ENCODE measurements around the gene PDE1C.

PDE1C gene

DNA sequence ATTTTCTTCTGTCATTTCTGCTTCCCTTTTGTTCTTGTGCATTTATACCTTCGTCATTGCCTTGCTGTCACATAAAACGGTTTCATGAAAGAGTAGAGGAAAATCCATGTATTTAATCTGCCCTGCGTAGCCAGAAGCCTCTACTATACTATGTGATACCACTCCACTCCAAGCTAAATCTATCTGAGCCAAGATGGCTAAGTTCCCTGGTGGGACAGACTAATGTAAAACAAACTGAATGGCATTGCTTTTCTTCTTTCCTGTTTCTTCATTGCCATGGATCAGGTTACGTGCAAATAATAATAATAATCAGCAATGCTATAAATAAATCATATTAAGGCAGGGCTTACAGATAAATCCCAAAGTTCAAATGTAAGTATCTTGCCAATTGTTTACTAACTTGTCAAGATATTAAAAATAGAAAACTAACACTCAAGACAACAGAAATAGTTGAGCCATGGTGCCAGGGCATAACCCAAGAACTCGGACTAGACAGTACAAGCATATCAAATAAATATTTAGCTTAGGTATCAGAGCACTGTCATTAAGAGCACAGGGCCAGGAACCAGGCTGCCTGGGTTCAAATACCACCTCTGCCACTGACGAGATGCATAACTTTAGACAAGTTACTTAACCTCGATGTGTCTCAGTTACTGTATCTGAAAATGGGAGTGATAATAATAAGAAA lies 151.4 kb downstream of the PDE1C start:
- no peak for DNase-seq (ENCODE audit: low read depth)
- Histone ChIP-seq H3K27me3 (replicated peaks; ENCODE audit: control insufficient read depth, insufficient read depth, low read length) (no peaks in the 10 kb centered on the region), H3K9me3 (ENCODE audit: control insufficient read depth, low read length) (no peaks in the 10 kb centered on the region), H3K4me3 (ENCODE audit: low read length) (no peak overlapping the region), H3K4me1 (ENCODE audit: control insufficient read depth, insufficient read depth, low read length) (no peaks in the 10 kb centered on the region), H3K36me3 (ENCODE audit: control insufficient read depth, insufficient read depth, low read length, severe bottlenecking) (no peaks in the 10 kb centered on the region), H3K9ac (ENCODE audit: low read length) (no peak overlapping the region)

DNA sequence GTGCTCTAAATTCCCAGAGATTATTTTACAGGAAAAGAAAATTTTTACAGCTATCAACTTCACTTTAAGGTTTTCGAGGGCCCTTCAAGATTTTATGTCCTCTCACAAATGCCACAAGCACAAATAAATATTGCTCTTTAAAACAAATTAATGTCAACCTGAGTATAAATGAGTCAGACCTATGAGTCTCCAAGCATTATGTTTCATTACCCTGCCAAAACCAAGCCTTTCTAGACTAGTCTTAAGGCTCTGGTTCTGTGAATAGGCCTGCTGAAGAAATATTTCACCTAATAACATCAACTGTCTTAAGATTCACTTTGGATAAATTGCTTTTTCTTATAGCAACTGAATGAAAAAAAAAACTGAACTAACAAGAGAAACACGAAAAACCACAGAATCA lies 153.0 kb downstream of the PDE1C start:
- Histone ChIP-seq H3K36me3 (ENCODE audit: control insufficient read depth, insufficient read depth, low read length, severe bottlenecking) (no peaks in the 10 kb centered on the region), H3K27me3 (replicated peaks; ENCODE audit: control insufficient read depth, insufficient read depth, low read length) (no peaks in the 10 kb centered on the region), H3K9me3 (ENCODE audit: control insufficient read depth, low read length) (no peaks in the 10 kb centered on the region), H3K4me3 (ENCODE audit: low read length) (no peak overlapping the region), H3K9ac (ENCODE audit: low read length) (no peak overlapping the region), H3K4me1 (ENCODE audit: control insufficient read depth, insufficient read depth, low read length) (no peaks in the 10 kb centered on the region)
- no peak for DNase-seq (ENCODE audit: low read depth)

- no peaks in the 10 kb centered on the region for H3K36me3 ChIP-seq (ENCODE audit: control insufficient read depth, insufficient read depth, low read length, severe bottlenecking)
- H3K9me3 ChIP-seq (ENCODE audit: control insufficient read depth, low read length), result no peaks in the 10 kb centered on the region
- H3K9ac ChIP-seq (ENCODE audit: low read length), result no peak overlapping the region
- no peaks in the 10 kb centered on the region for H3K27me3 ChIP-seq (replicated peaks; ENCODE audit: control insufficient read depth, insufficient read depth, low read length)
- H3K4me3 ChIP-seq (ENCODE audit: low read length), result no peak overlapping the region
- peaks cover 3% of the 10 kb centered on the region for H3K4me1 ChIP-seq (ENCODE audit: control insufficient read depth, insufficient read depth, low read length)
- DNase-seq (ENCODE audit: low read depth), result no peak
Measured at GRCh38 chr7:31910191-31910590, 160.0 kb downstream of the PDE1C start.

DNA sequence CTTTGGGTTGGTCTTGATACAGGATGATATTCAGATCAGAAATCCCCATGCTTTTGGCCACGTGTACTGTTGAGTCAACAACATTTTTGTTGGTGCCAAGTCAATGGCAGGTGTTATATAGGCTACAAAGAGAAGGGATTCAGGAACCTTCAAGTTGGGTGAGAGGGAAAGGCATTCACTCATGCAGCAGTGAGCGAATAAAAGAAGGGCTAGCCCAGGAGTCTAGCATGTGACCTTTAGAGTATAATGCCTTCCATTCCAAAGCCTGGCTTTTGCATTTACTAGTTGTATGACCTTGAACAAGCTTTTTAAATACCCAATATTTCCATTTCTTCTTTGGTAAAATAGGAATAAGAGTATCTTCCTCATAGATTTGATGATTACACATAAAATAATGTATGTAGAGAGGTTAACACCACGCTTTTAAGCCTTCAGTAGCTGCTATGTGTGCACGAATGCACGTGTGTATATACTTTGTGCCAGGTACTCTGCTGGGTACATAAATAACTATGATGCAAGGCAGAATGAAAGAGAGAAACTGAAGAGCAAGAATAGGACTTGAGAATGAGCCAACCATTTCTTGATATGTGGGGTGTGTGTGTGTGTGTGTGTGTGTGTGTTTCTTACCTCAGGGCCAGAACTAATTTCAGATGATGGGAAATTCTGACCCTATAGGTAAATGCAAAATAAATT lies 163.6 kb downstream of the PDE1C start:
- no peak overlapping the region for H3K4me3 ChIP-seq (ENCODE audit: low read length)
- no peak for DNase-seq (ENCODE audit: low read depth)
- no peaks in the 10 kb centered on the region for H3K27me3 ChIP-seq (replicated peaks; ENCODE audit: control insufficient read depth, insufficient read depth, low read length)
- H3K9ac ChIP-seq (ENCODE audit: low read length), result no peak overlapping the region
- peaks cover 3% of the 10 kb centered on the region for H3K4me1 ChIP-seq (ENCODE audit: control insufficient read depth, insufficient read depth, low read length)
- H3K36me3 ChIP-seq (ENCODE audit: control insufficient read depth, insufficient read depth, low read length, severe bottlenecking), result no peaks in the 10 kb centered on the region
- H3K9me3 ChIP-seq (ENCODE audit: control insufficient read depth, low read length), result no peaks in the 10 kb centered on the region

- Histone ChIP-seq H3K4me3 (ENCODE audit: low read length) (no peak overlapping the region), H3K4me1 (ENCODE audit: control insufficient read depth, insufficient read depth, low read length) (peaks cover 3% of the 10 kb centered on the region), H3K9ac (ENCODE audit: low read length) (no peak overlapping the region), H3K27me3 (replicated peaks; ENCODE audit: control insufficient read depth, insufficient read depth, low read length) (no peaks in the 10 kb centered on the region), H3K9me3 (ENCODE audit: control insufficient read depth, low read length) (no peaks in the 10 kb centered on the region), H3K36me3 (ENCODE audit: control insufficient read depth, insufficient read depth, low read length, severe bottlenecking) (no peaks in the 10 kb centered on the region)
- DNase-seq (ENCODE audit: low read depth), result no peak
Measured at GRCh38 chr7:31903962-31904361, 166.2 kb downstream of the PDE1C start.

GRCh38 chr7:31899356-31899927 lies 170.8 kb downstream of the PDE1C start:
- no peak for DNase-seq (ENCODE audit: low read depth)
- Histone ChIP-seq H3K9me3 (ENCODE audit: control insufficient read depth, low read length) (no peaks in the 10 kb centered on the region), H3K27me3 (replicated peaks; ENCODE audit: control insufficient read depth, insufficient read depth, low read length) (no peaks in the 10 kb centered on the region), H3K36me3 (ENCODE audit: control insufficient read depth, insufficient read depth, low read length, severe bottlenecking) (no peaks in the 10 kb centered on the region), H3K4me3 (ENCODE audit: low read length) (no peak overlapping the region), H3K4me1 (ENCODE audit: control insufficient read depth, insufficient read depth, low read length) (peaks cover 6% of the 10 kb centered on the region), H3K9ac (ENCODE audit: low read length) (no peak overlapping the region)

DNA sequence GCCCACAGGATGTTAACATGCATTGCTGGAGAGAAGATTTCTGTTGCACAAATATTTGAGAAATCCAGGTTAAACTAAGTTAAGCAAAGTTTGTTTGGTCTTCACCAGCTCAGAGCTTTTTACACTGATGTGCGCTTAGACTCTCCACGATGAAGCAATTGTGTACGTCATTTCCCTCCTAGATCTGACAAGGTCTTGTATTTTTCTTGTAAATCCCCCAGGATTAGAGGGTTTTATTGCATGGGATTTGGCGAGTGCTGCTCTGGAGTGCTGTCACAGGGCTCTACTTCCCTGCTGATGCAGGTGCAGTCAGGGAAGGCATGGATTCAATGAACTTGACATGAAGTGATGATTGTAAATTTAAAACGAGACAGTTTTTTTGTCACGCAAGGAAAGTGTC lies 173.3 kb downstream of the PDE1C start:
- H3K4me1 ChIP-seq (ENCODE audit: control insufficient read depth, insufficient read depth, low read length), result peaks cover 10% of the 10 kb centered on the region
- no peaks in the 10 kb centered on the region for H3K36me3 ChIP-seq (ENCODE audit: control insufficient read depth, insufficient read depth, low read length, severe bottlenecking)
- DNase-seq (ENCODE audit: low read depth), result peak; percentile 84
- no peaks in the 10 kb centered on the region for H3K27me3 ChIP-seq (replicated peaks; ENCODE audit: control insufficient read depth, insufficient read depth, low read length)
- no peak overlapping the region for H3K9ac ChIP-seq (ENCODE audit: low read length)
- H3K4me3 ChIP-seq (ENCODE audit: low read length), result no peak overlapping the region
- no peaks in the 10 kb centered on the region for H3K9me3 ChIP-seq (ENCODE audit: control insufficient read depth, low read length)

- Histone ChIP-seq H3K9ac (ENCODE audit: low read length) (no peak overlapping the region), H3K27me3 (replicated peaks; ENCODE audit: control insufficient read depth, insufficient read depth, low read length) (no peaks in the 10 kb centered on the region), H3K36me3 (ENCODE audit: control insufficient read depth, insufficient read depth, low read length, severe bottlenecking) (no peaks in the 10 kb centered on the region), H3K4me1 (ENCODE audit: control insufficient read depth, insufficient read depth, low read length) (peaks cover 11% of the 10 kb centered on the region), H3K9me3 (ENCODE audit: control insufficient read depth, low read length) (no peaks in the 10 kb centered on the region), H3K4me3 (ENCODE audit: low read length) (no peak overlapping the region)
- DNase-seq (ENCODE audit: low read depth), result no peak
Measured at GRCh38 chr7:31894308-31894707, 175.9 kb downstream of the PDE1C start.

DNA sequence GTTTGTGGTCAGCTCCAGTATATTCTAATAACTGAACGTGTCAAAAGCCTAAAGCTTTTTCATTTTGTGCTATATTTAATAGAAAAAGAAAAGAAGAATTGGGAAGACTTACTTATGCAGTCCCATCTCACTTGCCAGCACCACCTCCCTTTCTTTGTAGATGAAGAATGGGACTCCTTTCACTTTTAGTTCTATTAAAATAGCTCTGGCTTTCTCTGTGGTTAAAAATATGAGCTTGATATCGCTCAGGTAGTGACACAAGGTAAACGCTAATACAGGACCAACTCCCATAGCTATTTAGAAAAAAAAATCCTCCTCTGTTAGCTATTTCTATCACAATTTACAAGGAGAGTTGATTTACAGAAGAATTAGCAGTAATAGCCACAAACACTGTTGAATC lies 176.8 kb downstream of the PDE1C start:
- no peak for DNase-seq (ENCODE audit: low read depth)
- Histone ChIP-seq H3K4me3 (ENCODE audit: low read length) (no peak overlapping the region), H3K4me1 (ENCODE audit: control insufficient read depth, insufficient read depth, low read length) (peaks cover 11% of the 10 kb centered on the region), H3K9me3 (ENCODE audit: control insufficient read depth, low read length) (no peaks in the 10 kb centered on the region), H3K36me3 (ENCODE audit: control insufficient read depth, insufficient read depth, low read length, severe bottlenecking) (no peaks in the 10 kb centered on the region), H3K27me3 (replicated peaks; ENCODE audit: control insufficient read depth, insufficient read depth, low read length) (no peaks in the 10 kb centered on the region), H3K9ac (ENCODE audit: low read length) (no peak overlapping the region)

GRCh38 chr7:31892099-31892829 lies 177.9 kb downstream of the PDE1C start:
- no peaks in the 10 kb centered on the region for H3K9me3 ChIP-seq (ENCODE audit: control insufficient read depth, low read length)
- no peaks in the 10 kb centered on the region for H3K27me3 ChIP-seq (replicated peaks; ENCODE audit: control insufficient read depth, insufficient read depth, low read length)
- H3K4me1 ChIP-seq (ENCODE audit: control insufficient read depth, insufficient read depth, low read length), result peaks cover 11% of the 10 kb centered on the region
- H3K36me3 ChIP-seq (ENCODE audit: control insufficient read depth, insufficient read depth, low read length, severe bottlenecking), result no peaks in the 10 kb centered on the region
- no peak overlapping the region for H3K9ac ChIP-seq (ENCODE audit: low read length)
- no peak overlapping the region for H3K4me3 ChIP-seq (ENCODE audit: low read length)
- peak; percentile 42 for DNase-seq (ENCODE audit: low read depth)

GRCh38 chr7:31890766-31891165 lies 179.4 kb downstream of the PDE1C start:
- Histone ChIP-seq H3K4me3 (ENCODE audit: low read length) (no peak overlapping the region), H3K9me3 (ENCODE audit: control insufficient read depth, low read length) (no peaks in the 10 kb centered on the region), H3K4me1 (ENCODE audit: control insufficient read depth, insufficient read depth, low read length) (peaks cover 5% of the 10 kb centered on the region), H3K27me3 (replicated peaks; ENCODE audit: control insufficient read depth, insufficient read depth, low read length) (no peaks in the 10 kb centered on the region), H3K36me3 (ENCODE audit: control insufficient read depth, insufficient read depth, low read length, severe bottlenecking) (no peaks in the 10 kb centered on the region), H3K9ac (ENCODE audit: low read length) (no peak overlapping the region)
- no peak for DNase-seq (ENCODE audit: low read depth)

Measured in adipocyte (in vitro differentiated cells).